Ovary (tissue), 9 donors: ENCODE data around the gene NPAS3. TPM values are rescaled to one million over a fixed set of nuclear protein-coding genes. Genes with fewer than 3 reads are reported as not detected.

Source experiments
- DNase-seq, 5 donors: peaks; one replicate each; pipeline ENCODE4 v3.0.0-alpha.2; 2019 to 2020
- H3K27ac ChIP-seq, 2 donors: fragments of 200-600 bp; one replicate each; pipeline versions ENCODE4 v1.5.1 to v1.8.0; 2019 to 2022
- H3K27me3 ChIP-seq: fragments of 200-600 bp; one replicate; pipeline ENCODE4 v1.8.0; 2022
- H3K36me3 ChIP-seq: fragments of 200-600 bp; sonication (generic); one replicate; pipeline ENCODE4 v1.5.1; 2019
- H3K4me1 ChIP-seq: one replicate; pipeline ENCODE4 v1.8.1; 2013; ENCODE audit warnings: mild to moderate bottlenecking, moderate library complexity; ENCODE audit not compliant: insufficient read depth
- H3K4me3 ChIP-seq: fragments of 200-600 bp; sonication (generic); one replicate; pipeline ENCODE4 v1.5.1; 2017
- H3K9me3 ChIP-seq, 2 donors: fragments of 200-600 bp in 1 of 2; sonication (generic) in 1 of 2; one replicate each; pipeline versions ENCODE4 v1.5.1 to v1.8.1; 2013 to 2019; ENCODE audit warnings: mild to moderate bottlenecking in 1 of 2, moderate library complexity in 1 of 2
- EP300 ChIP-seq: sonication (generic); formaldehyde crosslinking; IDR thresholded peaks from one replicate; pipeline ENCODE4 v1.6.1; 2017; ENCODE audit warnings: antibody characterized with exemption
- POLR2A ChIP-seq: fragments of 450-650 bp; IDR thresholded peaks from one replicate; pipeline ENCODE4 v1.6.1; 2017; ENCODE audit warnings: antibody characterized with exemption, mild to moderate bottlenecking, moderate library complexity
- WGBS, 3 donors: extraction: QIAGEN DNeasy Blood & Tissue Kit in 1 of 3; methylation state at CpG; one replicate each; pipeline versions ENCODE4 v1.1.5 to v1.1.7; 2013 to 2017; 5-methylcytosine and 5-hydroxymethylcytosine counted together
- intact Hi-C, 4 donors: fragments of 100-400 bp; cut with DNase I; formaldehyde crosslinking; loops; one replicate each; pipeline versions ENCODE4 v1.11.0 to v1.15.1; 2022 to 2023
- polyA plus RNA-seq, 2 donors: library from polyadenylated mRNA; stranded (reverse); fragments of 200-250 nt in 1 of 2; fragments of 350-450 nt in 1 of 2; fragmentation: Illumina TruSeq in 1 of 2; extraction: RNeasy Lipid Tissue Mini Kit (QIAGEN cat#74804) in 1 of 2; gene quantifications; one replicate each; pipeline ENCODE4 v1.2.3, GENCODE V29; 2013 to 2014
- total RNA-seq, 7 donors: library from RNA; depleted of rRNA in 2 of 7; stranded (reverse); fragments of >200 nt in 2 of 7; fragmentation: NEBNext Ultra II Directional in 3 of 7; extraction: Animal tissue kit (Norgen Biotek cat#: 25700) in 3 of 7; gene quantifications; one replicate each; pipeline versions ENCODE4 v1.1.0 to v1.2.4, GENCODE V29; 2016 to 2023
- TF ChIP-seq, protein P1 (sequence below), 3 donors: fragments of 450-650 bp in 2 of 3; fragments of 200-600 bp in 1 of 3; IDR thresholded peaks; one replicate each; pipeline versions ENCODE4 v1.5.1 to v1.8.0; 2016 to 2022; ENCODE audit warnings: antibody characterized with exemption in 3 of 3, mild to moderate bottlenecking in 1 of 3
- donor health status: DM: no; HTN: no; CAD: no; lungs with moderate emphysema.
- donor health status: DM: no; HTN: no; CAD: no.
- donor health status: Bipolar disorder and iron deficiency.
- donor health status: DM: yes; HTN: yes; CAD: no.
- donor health status: DM: no; HTN: no; CAD: no.
- donor health status: DM: yes; HTN: yes; CAD: no.

Gene NPAS3
- total and polyA plus RNA-seq, 9 donors: 1.9 to 15.4 (median 11.4) TPM

DNA sequence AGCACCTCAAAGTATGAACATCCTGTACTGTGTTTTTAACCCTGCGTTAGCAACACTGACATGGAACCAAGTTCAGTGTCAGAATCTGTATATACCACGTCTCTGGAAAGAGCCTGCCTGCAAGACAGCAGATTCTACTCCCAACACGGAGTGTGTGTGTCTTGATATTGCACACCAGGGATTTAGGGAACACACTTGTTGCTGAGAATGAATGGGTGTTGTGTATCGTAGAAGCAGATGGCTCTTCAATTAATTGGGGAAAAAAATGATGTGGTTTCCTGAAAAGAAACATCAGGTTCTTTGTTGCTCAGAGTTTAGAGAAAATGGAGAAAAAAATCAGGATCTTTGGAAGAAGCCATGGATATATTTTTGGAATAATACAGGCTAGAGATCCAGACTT, 841.4 kb downstream of the NPAS3 start:
- intact Hi-C loops: no loop called here
- no peaks in the 10 kb centered on the region for H3K9me3 ChIP-seq
- no peak for DNase-seq
- no peak overlapping the region for H3K4me3 ChIP-seq
- no peaks in the 10 kb centered on the region for H3K27me3 ChIP-seq
- H3K4me1 ChIP-seq: no peaks in the 10 kb centered on the region
- no peak overlapping the region for H3K27ac ChIP-seq
- TF ChIP-seq POLR2A (no peak), EP300 (no peak)
- TF ChIP-seq, protein P1, sequence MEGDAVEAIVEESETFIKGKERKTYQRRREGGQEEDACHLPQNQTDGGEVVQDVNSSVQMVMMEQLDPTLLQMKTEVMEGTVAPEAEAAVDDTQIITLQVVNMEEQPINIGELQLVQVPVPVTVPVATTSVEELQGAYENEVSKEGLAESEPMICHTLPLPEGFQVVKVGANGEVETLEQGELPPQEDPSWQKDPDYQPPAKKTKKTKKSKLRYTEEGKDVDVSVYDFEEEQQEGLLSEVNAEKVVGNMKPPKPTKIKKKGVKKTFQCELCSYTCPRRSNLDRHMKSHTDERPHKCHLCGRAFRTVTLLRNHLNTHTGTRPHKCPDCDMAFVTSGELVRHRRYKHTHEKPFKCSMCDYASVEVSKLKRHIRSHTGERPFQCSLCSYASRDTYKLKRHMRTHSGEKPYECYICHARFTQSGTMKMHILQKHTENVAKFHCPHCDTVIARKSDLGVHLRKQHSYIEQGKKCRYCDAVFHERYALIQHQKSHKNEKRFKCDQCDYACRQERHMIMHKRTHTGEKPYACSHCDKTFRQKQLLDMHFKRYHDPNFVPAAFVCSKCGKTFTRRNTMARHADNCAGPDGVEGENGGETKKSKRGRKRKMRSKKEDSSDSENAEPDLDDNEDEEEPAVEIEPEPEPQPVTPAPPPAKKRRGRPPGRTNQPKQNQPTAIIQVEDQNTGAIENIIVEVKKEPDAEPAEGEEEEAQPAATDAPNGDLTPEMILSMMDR (IDR thresholded peaks at IDR 0.05): no peak
- no peaks in the 10 kb centered on the region for H3K36me3 ChIP-seq
- 66 to 72% (median 68%) methylated on average over 4 of the region's 4 CpGs for WGBS, 3 donors

DNA sequence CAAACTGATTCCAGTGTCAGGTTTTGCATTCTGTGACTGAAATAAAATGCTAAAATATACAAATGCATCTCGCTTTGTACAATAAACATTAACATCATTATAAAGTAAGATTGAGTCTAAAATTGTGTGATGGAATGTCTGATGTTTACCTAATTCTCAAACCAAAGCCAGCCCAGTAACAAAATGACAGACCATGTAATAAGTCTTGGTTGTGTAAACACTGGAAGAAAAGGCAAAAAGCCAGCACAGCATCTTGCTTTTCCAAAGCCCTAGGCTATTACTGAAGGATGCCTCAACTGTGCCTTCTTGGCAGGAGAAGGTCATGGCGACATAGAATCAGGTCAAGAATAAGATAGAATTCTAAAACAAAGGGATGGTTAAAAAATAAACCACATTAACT, 842.6 kb downstream of the NPAS3 start:
- 26 to 59% (median 38%) methylated on average over 2 of the region's 2 CpGs for WGBS, 3 donors
- no peaks in the 10 kb centered on the region for H3K9me3 ChIP-seq
- no peaks in the 10 kb centered on the region for H3K27me3 ChIP-seq
- DNase-seq: no peak
- H3K27ac ChIP-seq: no peak overlapping the region
- H3K36me3 ChIP-seq: no peaks in the 10 kb centered on the region
- H3K4me3 ChIP-seq: no peak overlapping the region
- intact Hi-C loops: no loop called here
- TF ChIP-seq, protein P1 (IDR thresholded peaks at IDR 0.05): no peak
- no peak for TF ChIP-seq EP300
- no peak for TF ChIP-seq POLR2A
- H3K4me1 ChIP-seq: no peaks in the 10 kb centered on the region

DNA sequence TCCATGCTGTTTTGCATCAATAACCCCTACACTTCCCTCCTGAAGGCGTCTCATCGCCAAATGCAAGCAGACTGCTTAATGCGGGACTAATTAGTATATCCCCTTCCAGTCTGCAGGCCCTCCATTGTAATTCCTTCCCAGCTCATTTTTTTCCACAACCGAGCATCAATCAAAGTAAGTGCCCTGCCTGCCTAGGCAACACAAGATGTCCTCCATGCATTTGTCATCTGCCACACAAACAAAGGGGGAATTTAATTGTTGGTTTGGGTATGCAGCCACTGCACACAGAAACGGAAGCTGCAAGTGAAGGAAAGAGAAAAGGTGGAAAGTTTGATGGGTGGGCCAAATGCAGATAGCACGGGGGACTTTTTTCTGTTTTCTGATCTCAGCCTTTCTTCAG, 844.2 kb downstream of the NPAS3 start:
- 96 to 99% (median 98%) methylated on average over 6 of the region's 6 CpGs for WGBS, 3 donors
- Histone ChIP-seq H3K9me3 (no peaks in the 10 kb centered on the region), H3K4me1 (no peaks in the 10 kb centered on the region), H3K27ac (no peak overlapping the region), H3K4me3 (no peak overlapping the region), H3K27me3 (no peaks in the 10 kb centered on the region), H3K36me3 (no peaks in the 10 kb centered on the region)
- DNase-seq: no peak
- TF ChIP-seq EP300 (no peak), POLR2A (no peak)
- TF ChIP-seq, protein P1 (IDR thresholded peaks at IDR 0.05): no peak
- intact Hi-C loops: no loop called here

DNA sequence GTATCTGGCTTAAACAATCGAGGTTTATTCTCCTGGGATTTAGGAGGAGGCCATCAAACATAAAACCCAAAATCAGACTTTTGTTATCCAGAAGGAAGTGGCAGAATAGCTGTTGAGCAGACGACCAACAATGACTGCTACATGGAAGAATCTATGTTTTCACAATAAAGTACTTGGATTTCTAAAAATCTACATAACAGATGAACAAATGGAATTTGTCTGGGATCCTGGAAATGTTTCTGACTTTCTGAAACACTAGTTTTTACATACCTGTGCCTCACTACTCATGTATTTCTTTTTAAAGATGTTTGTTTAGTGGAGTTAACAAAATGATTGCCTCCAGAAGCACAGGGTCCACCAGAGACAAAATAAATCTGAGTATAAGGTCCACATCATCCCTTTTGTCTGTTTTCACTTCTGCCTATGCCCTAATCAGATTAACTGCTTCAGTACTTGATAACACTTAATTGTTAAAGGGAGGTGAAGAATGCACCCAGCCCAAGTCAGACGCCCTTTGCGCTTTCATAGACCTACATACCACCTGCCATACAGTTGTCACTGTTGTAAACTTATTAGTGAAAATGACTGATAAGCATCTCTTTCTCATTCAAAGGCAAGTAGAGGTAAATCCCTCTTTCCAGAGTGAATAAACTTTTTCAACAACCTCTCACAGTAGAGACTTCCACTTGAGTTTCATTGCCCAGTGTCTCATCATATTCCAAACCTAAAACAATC, 847.6 kb downstream of the NPAS3 start:
- Histone ChIP-seq H3K4me3 (no peak overlapping the region), H3K36me3 (no peaks in the 10 kb centered on the region), H3K9me3 (no peaks in the 10 kb centered on the region), H3K27ac (no peak overlapping the region), H3K27me3 (no peaks in the 10 kb centered on the region), H3K4me1 (no peaks in the 10 kb centered on the region)
- intact Hi-C loops: no loop called here
- DNase-seq: no peak
- TF ChIP-seq POLR2A: no peak
- TF ChIP-seq, protein P1 (IDR thresholded peaks at IDR 0.05): no peak
- TF ChIP-seq EP300: no peak
- WGBS, 3 donors: 77 to 87% (median 83%) methylated on average over 4 of the region's 4 CpGs
